SKM-1 treated with dmso at 0.1 percent for 144 hours (cell line): ENCODE measurements around the gene ESR1.

ENCODE experiments used
- DNase-seq: peaks from one replicate; lab custom pipeline; 2025; ENCODE audit not compliant: unreplicated experiment; lab: John Stamatoyannopoulos, UW

ESR1 gene

DNA sequence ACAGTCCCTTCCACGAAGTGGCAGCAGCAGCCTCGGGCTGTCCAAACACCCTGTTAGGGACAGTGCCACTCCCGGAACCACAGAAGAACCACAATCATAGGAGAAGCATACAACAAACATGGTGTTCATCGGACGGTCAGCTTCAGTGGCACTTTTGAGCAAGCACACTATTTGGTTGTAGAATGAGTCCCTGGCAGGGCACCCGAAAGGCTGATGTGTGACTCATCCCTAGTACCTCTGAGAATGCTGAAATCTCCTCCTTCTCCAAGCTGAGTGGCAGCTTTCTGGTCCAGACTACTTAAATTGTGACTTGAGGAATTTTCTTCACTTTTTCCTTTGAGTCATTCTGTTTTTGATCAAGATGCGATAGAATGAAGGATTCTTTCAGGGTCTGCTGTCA is 282.5 kb downstream of the ESR1 start:
- DNase-seq: no peak

DNA sequence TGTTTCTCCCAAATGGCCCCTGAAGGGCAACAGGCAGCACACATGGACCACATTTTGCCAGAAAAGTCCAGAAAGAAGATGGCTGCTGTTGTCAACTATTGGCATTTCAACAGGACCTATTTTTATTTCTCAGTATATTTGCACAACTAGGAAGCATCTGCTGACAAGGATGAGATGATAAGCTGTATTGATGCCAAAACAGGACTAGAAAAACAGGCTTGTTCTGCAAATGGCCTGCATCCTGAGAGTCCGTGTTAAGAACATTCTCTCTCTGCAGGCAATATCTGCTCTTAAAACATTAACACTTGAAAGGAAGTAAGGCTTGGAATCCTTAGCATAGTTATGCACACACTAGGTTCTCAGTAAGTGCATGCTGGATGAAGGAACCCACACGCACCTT is 283.7 kb downstream of the ESR1 start:
- DNase-seq: no peak

DNA sequence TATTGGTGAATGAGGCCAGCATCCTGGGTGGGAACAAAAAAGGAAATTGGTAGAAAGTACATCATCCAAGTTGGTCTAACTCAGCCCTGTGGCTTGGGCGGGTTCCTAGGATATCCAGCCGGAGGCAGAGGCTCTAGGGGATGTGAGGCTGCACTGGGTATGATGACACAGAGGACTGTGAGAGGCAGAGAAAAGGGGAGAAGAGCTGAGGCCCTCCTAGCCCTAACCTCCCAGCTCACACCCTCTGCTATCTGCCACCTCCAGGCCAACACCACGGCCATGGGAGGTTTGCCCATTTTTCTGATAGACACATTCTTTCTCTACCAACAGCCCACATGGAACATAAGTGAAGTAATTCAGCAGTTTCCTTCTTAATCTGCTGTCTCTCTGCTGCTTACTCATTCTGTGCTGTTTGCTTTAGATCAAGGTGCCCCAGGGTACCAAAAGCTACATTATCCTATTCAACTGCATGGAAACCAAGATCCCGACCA is 284.4 kb downstream of the ESR1 start:
- no peak for DNase-seq

DNA sequence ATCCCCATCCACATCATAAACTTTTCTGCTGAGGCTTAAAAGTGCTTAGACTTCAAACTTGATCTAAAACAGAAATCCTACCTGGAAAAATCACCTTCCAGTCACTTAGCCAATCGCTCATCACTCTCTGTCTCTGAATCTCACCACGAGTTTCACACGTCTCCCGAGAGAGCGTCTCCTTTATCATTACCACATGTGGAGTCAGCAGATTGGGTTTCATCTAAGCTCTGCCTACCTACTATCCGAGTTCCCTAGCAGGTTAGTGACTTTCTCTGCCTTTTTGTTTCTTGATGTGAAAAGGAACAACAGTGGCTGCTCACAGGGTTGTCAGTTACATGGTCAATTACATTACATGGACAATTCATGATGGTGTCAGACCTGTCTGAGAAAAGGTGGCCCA is 286.2 kb downstream of the ESR1 start:
- no peak for DNase-seq

DNA sequence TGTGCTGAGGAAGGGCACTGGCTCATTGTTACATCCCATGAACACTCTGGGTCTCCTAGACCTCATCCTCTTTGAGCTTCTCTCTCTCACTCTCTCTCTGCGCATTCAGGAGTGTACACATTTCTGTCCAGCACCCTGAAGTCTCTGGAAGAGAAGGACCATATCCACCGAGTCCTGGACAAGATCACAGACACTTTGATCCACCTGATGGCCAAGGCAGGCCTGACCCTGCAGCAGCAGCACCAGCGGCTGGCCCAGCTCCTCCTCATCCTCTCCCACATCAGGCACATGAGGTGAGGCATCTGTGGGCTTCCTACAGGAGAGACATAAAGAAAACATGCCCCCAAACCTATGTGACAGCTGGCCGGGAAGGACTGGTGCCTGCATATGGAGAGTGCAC is 286.8 kb downstream of the ESR1 start:
- no peak for DNase-seq

DNA sequence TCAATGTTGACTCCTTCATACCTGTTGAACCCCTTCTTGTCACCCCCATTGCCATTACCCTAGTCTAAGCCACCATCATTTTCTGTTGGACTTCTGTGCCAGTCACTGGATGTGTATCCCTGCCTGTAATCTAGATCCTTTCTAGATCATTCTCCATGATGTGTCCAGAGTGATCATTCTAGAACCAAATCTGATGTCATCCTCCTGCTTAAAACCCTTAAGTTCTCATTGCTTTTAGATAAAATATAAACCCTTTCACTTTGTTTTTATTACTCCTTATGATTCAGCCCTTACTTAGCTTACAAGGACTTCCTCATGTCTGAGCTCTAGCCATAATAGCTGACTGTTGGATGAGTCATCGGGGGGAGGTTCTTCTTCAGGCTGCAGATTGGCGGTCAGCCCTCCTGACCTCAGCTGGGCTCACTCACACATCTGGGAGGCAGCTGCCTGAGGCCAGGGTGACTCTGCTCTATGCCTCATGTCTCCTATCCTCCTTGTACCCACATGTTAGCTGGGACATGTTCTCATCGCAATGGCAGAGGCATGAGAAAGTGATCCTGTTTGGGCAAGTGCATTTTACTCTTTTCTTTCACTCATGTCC is 287.6 kb downstream of the ESR1 start:
- peak; percentile 25 for DNase-seq

DNA sequence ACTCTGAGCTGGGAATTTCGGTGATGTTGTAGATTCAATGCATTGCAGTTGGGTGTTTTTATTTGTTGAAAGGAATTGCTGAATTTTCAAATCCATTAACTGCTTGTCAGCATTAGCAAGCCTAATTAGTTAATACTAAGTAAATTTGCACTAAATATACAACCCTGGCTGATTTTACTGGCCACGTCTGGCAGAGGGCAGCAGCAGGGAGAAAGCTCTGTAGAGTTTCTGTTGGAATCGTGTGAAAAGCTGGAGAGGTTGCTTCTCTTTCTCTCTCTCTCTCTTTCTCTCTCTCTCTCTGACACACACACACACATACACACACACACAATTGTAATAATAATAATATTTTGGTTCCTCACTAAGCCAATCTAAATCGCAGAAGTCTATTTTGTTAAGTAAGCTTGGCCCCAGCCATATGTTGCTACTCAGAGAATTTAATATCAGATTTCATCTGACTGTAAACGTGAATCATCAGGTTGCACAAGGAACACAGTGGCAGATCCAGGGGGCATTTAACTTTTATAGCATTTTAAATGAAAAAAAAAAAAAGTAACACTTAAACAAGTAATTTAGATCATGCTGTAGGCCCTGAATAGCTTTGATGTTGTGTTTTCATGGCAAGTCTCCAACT is 289.5 kb downstream of the ESR1 start:
- no peak for DNase-seq

DNA sequence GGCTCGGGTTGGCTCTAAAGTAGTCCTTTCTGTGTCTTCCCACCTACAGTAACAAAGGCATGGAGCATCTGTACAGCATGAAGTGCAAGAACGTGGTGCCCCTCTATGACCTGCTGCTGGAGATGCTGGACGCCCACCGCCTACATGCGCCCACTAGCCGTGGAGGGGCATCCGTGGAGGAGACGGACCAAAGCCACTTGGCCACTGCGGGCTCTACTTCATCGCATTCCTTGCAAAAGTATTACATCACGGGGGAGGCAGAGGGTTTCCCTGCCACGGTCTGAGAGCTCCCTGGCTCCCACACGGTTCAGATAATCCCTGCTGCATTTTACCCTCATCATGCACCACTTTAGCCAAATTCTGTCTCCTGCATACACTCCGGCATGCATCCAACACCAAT is 291.2 kb downstream of the ESR1 start:
- no peak for DNase-seq

DNA sequence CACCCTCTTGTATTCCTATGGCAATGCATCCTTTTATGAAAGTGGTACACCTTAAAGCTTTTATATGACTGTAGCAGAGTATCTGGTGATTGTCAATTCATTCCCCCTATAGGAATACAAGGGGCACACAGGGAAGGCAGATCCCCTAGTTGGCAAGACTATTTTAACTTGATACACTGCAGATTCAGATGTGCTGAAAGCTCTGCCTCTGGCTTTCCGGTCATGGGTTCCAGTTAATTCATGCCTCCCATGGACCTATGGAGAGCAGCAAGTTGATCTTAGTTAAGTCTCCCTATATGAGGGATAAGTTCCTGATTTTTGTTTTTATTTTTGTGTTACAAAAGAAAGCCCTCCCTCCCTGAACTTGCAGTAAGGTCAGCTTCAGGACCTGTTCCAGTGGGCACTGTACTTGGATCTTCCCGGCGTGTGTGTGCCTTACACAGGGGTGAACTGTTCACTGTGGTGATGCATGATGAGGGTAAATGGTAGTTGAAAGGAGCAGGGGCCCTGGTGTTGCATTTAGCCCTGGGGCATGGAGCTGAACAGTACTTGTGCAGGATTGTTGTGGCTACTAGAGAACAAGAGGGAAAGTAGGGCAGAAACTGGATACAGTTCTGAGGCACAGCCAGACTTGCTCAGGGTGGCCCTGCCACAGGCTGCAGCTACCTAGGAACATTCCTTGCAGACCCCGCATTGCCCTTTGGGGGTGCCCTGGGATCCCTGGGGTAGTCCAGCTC is 292.1 kb downstream of the ESR1 start:
- DNase-seq: no peak

DNA sequence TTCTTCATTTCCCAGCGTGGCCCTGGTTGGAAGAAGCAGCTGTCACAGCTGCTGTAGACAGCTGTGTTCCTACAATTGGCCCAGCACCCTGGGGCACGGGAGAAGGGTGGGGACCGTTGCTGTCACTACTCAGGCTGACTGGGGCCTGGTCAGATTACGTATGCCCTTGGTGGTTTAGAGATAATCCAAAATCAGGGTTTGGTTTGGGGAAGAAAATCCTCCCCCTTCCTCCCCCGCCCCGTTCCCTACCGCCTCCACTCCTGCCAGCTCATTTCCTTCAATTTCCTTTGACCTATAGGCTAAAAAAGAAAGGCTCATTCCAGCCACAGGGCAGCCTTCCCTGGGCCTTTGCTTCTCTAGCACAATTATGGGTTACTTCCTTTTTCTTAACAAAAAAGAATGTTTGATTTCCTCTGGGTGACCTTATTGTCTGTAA is 292.7 kb downstream of the ESR1 start:
- DNase-seq: peak; percentile 25

DNA sequence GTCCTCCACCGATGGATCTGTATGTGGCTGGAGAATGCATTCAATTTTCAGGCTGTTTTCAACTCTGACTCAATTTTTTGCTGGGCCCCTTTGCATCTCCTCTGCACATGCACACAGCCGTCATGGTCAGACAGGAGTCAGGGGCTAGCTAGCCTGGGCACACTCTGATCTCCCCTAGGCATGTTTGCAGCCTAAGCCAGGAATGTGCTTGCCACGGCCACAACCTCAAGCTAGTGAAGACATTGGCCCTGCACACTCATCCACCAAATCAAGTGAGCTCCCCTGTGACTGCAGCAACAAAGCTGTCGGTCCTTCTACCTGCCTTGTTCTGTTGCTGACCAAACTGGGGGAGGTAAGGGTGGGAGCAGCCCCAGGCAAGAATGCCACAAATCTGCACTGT is 300.5 kb downstream of the ESR1 start:
- DNase-seq: no peak

DNA sequence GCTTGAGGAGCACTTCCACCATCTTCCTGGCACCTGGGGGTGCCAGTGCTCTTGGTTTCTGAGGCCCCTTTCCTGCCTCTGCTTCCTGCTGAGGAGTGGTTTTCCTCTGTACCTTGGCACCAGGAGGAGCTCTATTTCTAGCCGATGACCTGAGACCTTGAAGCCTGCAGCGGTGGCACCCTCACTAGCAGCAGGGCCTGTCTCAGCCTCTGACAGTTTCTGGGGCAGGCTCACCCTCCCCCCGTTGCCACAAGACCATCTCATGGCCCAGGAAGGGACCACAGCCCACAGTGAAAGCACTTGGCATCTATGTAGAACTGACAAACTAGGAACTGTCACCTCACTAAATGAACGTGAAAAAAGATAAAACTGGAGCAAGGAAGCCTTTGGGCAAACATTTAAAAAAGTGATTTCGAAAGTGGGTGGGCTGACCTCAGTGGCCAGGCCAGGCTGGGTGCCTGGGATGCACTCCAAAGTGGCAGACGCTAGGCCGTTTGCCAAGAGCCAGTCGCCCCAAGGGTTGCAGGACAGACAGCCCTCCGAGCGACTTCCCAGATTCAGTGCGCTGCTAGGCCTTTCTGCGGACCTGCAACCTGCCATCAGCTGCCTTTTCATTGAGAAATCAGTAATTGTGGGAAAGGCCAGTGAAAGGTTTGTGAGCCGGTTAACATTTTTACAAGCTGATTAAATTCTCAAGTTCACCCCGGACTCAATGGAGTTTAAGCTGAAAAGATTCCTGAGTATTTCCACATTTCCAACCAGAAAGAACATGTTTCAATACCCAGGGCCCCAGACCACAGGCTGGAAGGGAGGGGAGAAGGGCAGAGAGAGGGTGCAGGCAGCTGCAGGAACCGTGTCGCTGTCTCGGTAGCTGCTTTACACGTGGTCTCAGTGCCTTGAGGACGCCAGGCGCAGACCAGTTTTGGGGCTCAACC is 303.7 kb downstream of the ESR1 start:
- DNase-seq: no peak

DNA sequence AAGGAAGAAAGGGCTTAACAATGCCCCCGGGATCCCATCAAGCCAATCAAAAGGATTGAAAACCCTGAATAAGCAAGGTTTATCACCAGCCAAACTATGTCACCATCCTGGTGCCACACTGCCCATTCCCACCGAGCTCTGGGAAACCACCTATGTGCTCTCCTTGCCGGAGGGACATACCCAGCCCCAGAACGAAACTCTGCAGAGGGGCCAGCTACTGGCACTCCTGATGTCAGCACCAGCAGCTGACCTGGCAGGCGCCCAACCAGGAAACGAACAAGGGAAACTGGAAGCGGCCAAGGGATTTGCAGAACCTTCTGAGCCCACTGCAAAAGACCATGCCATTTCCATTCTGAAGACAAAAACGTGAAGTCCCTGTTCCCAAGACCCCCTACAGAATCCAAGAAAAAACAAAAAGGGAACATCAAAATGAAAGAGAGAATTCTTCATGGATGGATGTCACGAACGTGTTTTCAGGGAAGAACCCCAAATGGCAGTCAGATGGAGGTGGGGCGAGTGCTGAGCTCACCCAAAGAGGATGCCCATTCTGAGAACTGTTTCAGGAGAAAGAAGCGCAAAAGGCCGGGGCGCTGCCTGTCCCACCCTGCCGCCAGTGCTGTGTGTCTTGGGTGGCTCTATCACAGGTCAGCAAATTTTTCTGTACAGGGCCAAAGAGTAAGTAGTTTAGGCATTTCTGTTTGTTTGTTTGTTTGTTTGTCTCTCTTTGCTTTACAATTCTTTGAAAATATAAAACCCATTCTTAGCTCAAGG is 305.2 kb downstream of the ESR1 start:
- no peak for DNase-seq

DNA sequence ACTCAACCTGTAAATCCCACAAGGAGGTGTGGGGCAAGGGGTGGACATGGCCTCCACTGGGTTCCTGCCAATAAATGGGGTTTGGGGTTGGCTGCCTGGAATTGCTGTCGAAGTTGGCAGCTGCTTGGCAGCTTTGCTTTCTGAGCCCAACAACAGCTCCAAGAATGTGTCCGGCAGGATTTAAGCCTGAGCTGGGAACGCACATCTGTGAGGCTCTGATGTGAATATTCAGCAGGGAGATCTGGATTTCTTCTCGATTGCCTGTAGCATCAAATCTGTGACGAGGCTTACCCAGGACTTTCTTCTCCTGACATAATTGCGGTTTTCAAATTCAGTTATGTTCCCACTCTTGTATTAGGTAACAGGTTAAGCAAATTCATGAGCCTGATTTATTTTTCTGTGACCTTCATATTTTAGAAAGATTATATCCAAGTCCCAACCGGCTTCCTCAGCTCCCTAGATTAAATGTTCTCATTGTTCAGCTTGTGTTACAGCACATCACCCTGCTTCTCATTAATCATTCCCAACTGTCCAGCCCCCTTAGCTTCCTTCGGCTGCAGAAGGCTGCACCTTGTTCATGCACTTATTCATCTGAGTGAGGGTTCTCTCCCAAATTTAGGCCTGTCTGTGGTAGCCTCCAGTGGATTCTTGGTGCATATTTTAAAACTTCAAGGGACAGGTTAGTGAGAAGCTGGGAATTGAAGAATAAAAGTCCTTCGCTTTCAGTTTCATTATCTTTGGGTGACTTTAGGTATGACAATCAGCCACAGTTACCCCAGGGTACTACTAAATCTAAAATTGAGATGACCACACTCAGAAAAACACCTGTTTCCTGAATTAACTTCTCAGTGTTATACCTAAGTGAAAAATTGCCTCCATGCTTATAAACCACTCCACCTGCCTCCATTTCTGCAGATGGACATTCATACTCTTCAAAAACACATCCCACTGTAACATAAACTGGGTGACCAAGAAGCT is 310.0 kb downstream of the ESR1 start:
- DNase-seq: no peak

DNA sequence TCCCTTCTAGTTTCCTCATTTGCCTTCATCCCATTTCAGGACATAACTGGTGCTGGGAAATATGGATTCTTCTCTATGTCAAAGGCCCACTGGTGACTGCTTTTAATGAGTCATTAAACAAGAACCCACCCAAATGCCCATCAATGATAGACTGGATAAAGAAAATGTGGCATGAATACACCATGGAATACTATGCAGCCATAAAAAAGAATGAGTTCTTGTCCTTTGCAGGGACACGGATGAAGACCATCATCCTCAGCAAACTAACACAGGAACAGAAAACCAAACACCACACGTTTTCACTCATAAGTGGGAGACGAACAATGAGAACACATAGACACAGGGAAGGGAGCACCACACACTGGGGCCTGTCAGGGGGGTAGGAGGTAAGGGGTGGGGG is 310.7 kb downstream of the ESR1 start:
- DNase-seq: no peak

DNA sequence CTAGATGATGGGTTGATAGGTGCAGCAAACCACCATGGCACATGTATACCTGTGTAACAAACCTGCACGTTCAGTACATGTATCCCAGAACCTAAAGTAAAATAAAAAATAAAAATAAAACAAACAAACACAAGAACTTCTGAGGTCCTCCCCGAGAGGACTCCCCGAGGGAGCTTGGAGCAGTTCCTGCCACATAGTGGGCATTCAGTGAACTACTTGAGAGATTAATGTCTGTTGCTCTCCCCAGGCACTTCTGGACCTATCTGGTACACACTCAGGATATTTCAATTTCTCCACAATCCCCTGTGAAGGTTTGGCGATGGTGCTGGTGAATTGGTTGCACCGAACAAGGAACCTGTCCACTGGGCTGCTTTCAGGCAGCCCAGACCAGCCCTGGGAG is 311.2 kb downstream of the ESR1 start:
- no peak for DNase-seq

DNA sequence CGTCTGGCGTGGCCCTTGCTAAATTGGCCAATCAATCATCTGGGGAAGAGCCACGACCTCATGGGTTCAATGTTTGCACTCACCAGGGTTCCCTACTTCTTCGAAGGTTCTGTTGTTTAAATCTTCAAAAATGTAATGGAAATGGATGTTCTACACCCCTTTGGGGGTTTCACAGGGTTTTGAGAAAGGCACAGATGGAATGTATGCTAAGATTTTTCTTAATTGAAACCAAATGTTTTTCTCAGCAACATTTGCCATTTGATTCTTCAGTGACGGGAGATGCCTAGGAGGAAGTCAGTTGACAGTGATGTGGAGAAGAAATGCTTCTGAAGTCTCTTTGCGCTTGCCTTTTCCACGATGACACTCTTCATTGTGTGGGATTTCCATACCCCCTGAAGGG is 312.3 kb downstream of the ESR1 start:
- DNase-seq: no peak

DNA sequence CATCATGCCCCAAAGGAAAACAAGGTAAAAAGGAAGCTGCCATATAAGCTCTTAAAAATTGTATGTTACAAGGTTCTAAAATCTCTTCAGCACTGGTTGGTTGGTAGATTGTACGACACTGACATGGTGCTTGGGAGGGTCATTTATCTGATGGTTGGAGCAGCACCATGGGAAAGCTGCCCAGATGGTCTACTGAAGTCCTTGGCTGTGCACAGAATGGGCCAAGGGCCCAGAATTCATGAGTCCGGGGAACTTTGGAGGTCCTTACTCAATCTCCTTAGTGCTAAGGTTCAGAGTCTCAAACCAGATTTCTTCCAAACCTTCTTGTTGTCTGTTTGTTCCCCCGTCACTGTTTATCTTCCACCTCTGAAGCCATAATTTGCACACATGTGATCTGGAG is 314.4 kb downstream of the ESR1 start:
- DNase-seq: no peak

DNA sequence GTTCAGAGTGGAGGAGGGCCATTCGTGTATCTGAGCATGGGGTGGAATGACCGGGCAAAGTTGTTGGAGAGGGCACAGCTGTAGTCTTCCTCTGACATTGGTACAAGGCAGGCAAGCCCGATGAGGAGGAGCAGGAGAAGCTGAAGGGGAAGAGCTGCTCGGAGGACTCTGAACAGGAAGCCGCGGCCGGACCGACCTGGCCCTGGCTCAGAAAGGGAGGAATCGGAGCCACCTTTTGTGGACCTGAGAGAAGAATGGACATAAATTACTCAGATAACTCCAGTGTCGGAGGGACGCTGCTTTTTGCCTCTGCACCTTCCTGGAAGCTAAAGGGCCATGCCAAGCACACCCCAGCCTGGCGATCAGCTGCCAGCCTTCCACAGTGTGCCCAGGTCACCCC is 315.0 kb downstream of the ESR1 start:
- DNase-seq: no peak
